Neural progenitor cell (in vitro differentiated cells): ENCODE results near the gene UTS2B.

ENCODE experiments used
- EZH2 ChIP-seq: fragments of 200-600 bp; sonication (generic); IDR thresholded peaks from 2 replicates; pipeline ENCODE4 v1.6.1; 2017; ENCODE audit warnings: antibody characterized with exemption, mild to moderate bottlenecking, moderate library complexity
- EZH2phosphoT487 ChIP-seq: fragments of 200-600 bp; sonication (generic); IDR thresholded peaks from 2 replicates; pipeline ENCODE4 v1.6.1; 2017; ENCODE audit warnings: antibody characterized with exemption
- TF ChIP-seq, protein P1 (sequence below): fragments of 200-600 bp; sonication (generic); IDR thresholded peaks from 2 replicates; pipeline ENCODE4 v1.5.1; 2017; ENCODE audit warnings: antibody characterized with exemption, mild to moderate bottlenecking

DNA sequence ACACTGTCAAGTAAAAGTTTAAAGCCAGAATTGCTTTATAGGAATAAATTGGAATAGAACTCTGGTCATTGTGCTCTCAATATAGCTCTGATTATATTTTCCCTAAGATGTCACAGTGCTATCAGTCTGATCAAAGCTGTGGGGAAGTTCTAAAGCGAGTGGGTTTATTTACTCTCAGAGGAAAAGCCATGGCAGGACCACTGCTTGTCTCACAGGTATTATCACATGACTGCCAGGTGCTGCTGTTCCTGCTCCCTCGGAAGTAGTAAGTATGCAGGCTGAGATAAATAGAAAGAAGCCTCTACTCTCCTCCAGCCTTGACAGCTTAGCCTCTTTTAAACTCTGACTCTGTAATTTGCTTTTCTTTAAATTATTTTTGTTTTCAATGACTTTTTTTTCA, 49.1 kb upstream of the UTS2B start:
- TF ChIP-seq, protein P1, sequence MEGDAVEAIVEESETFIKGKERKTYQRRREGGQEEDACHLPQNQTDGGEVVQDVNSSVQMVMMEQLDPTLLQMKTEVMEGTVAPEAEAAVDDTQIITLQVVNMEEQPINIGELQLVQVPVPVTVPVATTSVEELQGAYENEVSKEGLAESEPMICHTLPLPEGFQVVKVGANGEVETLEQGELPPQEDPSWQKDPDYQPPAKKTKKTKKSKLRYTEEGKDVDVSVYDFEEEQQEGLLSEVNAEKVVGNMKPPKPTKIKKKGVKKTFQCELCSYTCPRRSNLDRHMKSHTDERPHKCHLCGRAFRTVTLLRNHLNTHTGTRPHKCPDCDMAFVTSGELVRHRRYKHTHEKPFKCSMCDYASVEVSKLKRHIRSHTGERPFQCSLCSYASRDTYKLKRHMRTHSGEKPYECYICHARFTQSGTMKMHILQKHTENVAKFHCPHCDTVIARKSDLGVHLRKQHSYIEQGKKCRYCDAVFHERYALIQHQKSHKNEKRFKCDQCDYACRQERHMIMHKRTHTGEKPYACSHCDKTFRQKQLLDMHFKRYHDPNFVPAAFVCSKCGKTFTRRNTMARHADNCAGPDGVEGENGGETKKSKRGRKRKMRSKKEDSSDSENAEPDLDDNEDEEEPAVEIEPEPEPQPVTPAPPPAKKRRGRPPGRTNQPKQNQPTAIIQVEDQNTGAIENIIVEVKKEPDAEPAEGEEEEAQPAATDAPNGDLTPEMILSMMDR, result no peak
- TF ChIP-seq EZH2phosphoT487, result no peak
- no peak for TF ChIP-seq EZH2
